DND-41 (cell line): ENCODE measurements around the gene GPN1.

Experiments used
- ATAC-seq: fragments of 200-7000 bp; cut with Tn5 transposase; 3 replicates; pipeline ENCODE4 v1.9.1; 2021; ENCODE audit warnings: low read depth; ENCODE audit not compliant: insufficient read depth
- DNase-seq: peaks from one replicate; pipeline ENCODE4 v3.0.0-alpha.2; 2020
- H2AFZ ChIP-seq: 2 replicates; pipeline ENCODE4 v1.6.0; 2012; ENCODE audit warnings: low read depth, low read length
- H3K27ac ChIP-seq: 2 replicates; pipeline ENCODE4 v1.5.1; 2012; ENCODE audit warnings: low read length, inconsistent platforms
- H3K27me3 ChIP-seq: fragments of 200-600 bp; sonication (generic); 2 replicates; pipeline ENCODE4 v1.6.0; 2012; ENCODE audit warnings: low read length, mild to moderate bottlenecking, inconsistent platforms; ENCODE audit not compliant: insufficient read depth, poor library complexity
- H3K36me3 ChIP-seq: 2 replicates; pipeline ENCODE4 v1.5.1; 2012; ENCODE audit warnings: low read length, inconsistent platforms; ENCODE audit not compliant: insufficient read depth
- H3K4me1 ChIP-seq: 2 replicates; pipeline ENCODE4 v1.5.1; 2012; ENCODE audit warnings: mild to moderate bottlenecking, low read length; ENCODE audit not compliant: insufficient read depth
- H3K4me2 ChIP-seq: 2 replicates; pipeline ENCODE4 v1.6.0; 2012; ENCODE audit warnings: mild to moderate bottlenecking, moderate library complexity, low read length, inconsistent platforms; ENCODE audit not compliant: insufficient read depth
- H3K4me3 ChIP-seq, 2 experiments: fragments of 200-600 bp in 1 of 2; shearing (Covaris generic) in 1 of 2; 2 replicates each; pipeline ENCODE4 v1.5.1; 2012 to 2016; ENCODE audit warnings: inconsistent platforms in 2 of 2, low read length in 2 of 2, mild to moderate bottlenecking in 2 of 2, low read depth in 1 of 2, moderate library complexity in 1 of 2
- H3K79me2 ChIP-seq: 2 replicates; pipeline ENCODE4 v1.6.0; 2012; ENCODE audit warnings: low read length, inconsistent platforms; ENCODE audit not compliant: insufficient read depth
- H3K9ac ChIP-seq: 2 replicates; pipeline ENCODE4 v1.6.0; 2012; ENCODE audit warnings: low read depth, mild to moderate bottlenecking, inconsistent platforms, low read length, moderate library complexity
- H3K9me3 ChIP-seq: 2 replicates; pipeline ENCODE4 v1.5.1; 2012; ENCODE audit warnings: low read length, moderate library complexity, mild to moderate bottlenecking, inconsistent platforms; ENCODE audit not compliant: insufficient read depth, severe bottlenecking
- H4K20me1 ChIP-seq: 2 replicates; pipeline ENCODE4 v1.6.0; 2012; ENCODE audit warnings: low read length; ENCODE audit not compliant: insufficient read depth
- CTCF ChIP-seq: IDR thresholded peaks from 2 replicates; pipeline ENCODE4 v1.5.1; 2012; ENCODE audit warnings: borderline replicate concordance, low read length, moderate library complexity, mild to moderate bottlenecking; ENCODE audit not compliant: poor library complexity, severe bottlenecking; ENCODE audit errors: extremely low read depth
- EZH2 ChIP-seq: IDR thresholded peaks from 3 replicates; pipeline ENCODE4 v1.6.1; 2012; ENCODE audit warnings: borderline replicate concordance, low read depth, mild to moderate bottlenecking, moderate library complexity, low read length, inconsistent platforms; ENCODE audit not compliant: severe bottlenecking

GPN1 gene

GRCh38 chr2:27651056-27651455 is 22.2 kb downstream of the GPN1 start:
- H3K36me3 ChIP-seq: peaks cover 88% of the 10 kb centered on the region
- TF ChIP-seq EZH2 (no peak), CTCF (no peak)
- ATAC-seq: no peak; the same call in 2 of the 3 replicates

GRCh38 chr2:27652341-27652740 is 23.5 kb downstream of the GPN1 start:
- Histone ChIP-seq H4K20me1 (no peaks in the 10 kb centered on the region), H3K9ac (no peak overlapping the region), H2AFZ (no peak overlapping the region), H3K4me2 (no peak overlapping the region), H3K27ac (no peak overlapping the region), H3K4me3 (no peak overlapping the region), H3K79me2 (no peaks in the 10 kb centered on the region), H3K9me3 (no peaks in the 10 kb centered on the region), H3K36me3 (peaks cover 93% of the 10 kb centered on the region), H3K4me1 (no peaks in the 10 kb centered on the region), H3K27me3 (no peaks in the 10 kb centered on the region)
- DNase-seq (no peak), ATAC-seq (no peak)
- no peak for TF ChIP-seq CTCF
- TF ChIP-seq EZH2: no peak

More at GRCh38 chr2:27651056-27651455, 22.2 kb downstream of the GPN1 start:
- no peak overlapping the region for H3K4me2 ChIP-seq
- no peaks in the 10 kb centered on the region for H3K9me3 ChIP-seq
- no peaks in the 10 kb centered on the region for H4K20me1 ChIP-seq
- no peak overlapping the region for H3K27ac ChIP-seq
- no peaks in the 10 kb centered on the region for H3K79me2 ChIP-seq
- no peak overlapping the region for H2AFZ ChIP-seq
- H3K4me1 ChIP-seq: no peaks in the 10 kb centered on the region
- H3K4me3 ChIP-seq: no peak overlapping the region
- no peak for DNase-seq
- no peak overlapping the region for H3K9ac ChIP-seq
- H3K27me3 ChIP-seq: no peaks in the 10 kb centered on the region

GRCh38 chr2:27652790-27653189 is 23.9 kb downstream of the GPN1 start:
- H3K4me2 ChIP-seq: no peak overlapping the region
- no peaks in the 10 kb centered on the region for H3K27me3 ChIP-seq
- H3K4me1 ChIP-seq: no peaks in the 10 kb centered on the region
- TF ChIP-seq EZH2 (no peak), CTCF (no peak)
- ATAC-seq: no peak
- H3K36me3 ChIP-seq: peaks cover 93% of the 10 kb centered on the region
- no peaks in the 10 kb centered on the region for H4K20me1 ChIP-seq
- H3K9ac ChIP-seq: no peak overlapping the region
- no peak overlapping the region for H3K27ac ChIP-seq
- no peak overlapping the region for H2AFZ ChIP-seq
- no peaks in the 10 kb centered on the region for H3K79me2 ChIP-seq
- no peak overlapping the region for H3K4me3 ChIP-seq
- no peaks in the 10 kb centered on the region for H3K9me3 ChIP-seq
- no peak for DNase-seq

GRCh38 chr2:27653397-27653796 is 24.5 kb downstream of the GPN1 start:
- peaks cover 89% of the 10 kb centered on the region for H3K36me3 ChIP-seq
- no peaks in the 10 kb centered on the region for H3K79me2 ChIP-seq
- H3K9ac ChIP-seq: no peak overlapping the region
- TF ChIP-seq EZH2: no peak
- no peak for TF ChIP-seq CTCF
- H4K20me1 ChIP-seq: no peaks in the 10 kb centered on the region
- no peaks in the 10 kb centered on the region for H3K9me3 ChIP-seq
- no peak overlapping the region for H3K4me3 ChIP-seq
- ATAC-seq (no peak), DNase-seq (no peak)
- H3K27me3 ChIP-seq: no peaks in the 10 kb centered on the region
- H2AFZ ChIP-seq: no peak overlapping the region
- no peak overlapping the region for H3K27ac ChIP-seq
- no peaks in the 10 kb centered on the region for H3K4me1 ChIP-seq
- no peak overlapping the region for H3K4me2 ChIP-seq
